ENCODE measurements around the gene BCAS3. TPM values are rescaled to one million over a fixed set of nuclear protein-coding genes. Genes with fewer than 3 reads are reported as not detected.

BCAS3 gene
- total RNA-seq, 1 donor from 2014 or later: 20.8 TPM

DNA sequence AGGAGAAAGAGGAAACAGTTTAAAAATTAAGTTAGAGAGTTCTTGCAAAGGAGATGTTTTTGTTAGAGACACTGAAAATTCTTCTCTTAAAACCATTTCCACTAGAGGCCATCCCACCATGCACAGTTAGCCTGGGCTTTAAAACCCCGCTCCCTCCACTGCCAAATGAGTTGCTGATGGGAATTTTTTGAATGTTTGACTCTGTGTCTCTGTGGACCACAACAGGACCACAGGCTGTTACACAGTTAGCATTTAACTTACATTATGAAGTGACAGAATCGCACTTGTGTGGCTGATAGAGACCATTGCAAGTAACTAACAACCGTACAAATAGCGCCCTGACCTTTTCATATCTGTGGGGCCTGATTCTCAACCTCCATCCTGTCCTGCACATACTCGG is 647.3 kb downstream of the BCAS3 start:
- ATAC-seq: no peak

DNA sequence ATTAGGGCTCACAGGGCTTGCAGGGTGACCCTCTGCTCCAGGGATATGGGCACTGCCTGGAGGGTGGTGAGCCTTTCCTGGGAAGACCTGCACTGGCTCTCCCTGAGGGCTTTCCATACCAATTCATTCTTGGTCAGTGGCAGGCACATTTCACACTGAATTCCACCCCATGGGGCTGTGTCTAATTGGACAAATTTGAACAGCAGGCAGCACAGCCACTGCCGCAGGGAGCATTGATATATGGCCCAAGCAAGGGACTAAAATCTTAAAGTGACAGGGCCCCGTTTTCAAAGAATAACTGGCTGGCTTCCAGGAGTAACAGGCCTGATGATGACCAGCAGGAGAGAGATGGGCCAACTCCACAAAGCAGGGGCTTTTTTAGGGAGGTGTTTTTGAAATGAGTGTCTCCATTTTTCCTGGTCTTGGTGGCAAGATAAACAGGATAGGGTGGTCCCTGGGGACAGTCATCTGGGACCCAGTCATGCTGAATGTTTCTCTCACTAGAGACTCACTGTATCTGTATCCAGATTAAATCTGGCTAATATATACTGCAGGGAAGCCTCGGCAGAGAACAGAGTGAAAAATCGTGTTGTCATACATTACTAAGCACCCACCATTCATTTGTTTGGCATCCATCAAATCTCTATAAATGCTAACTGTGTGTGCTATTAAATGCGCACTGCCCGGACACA is 647.9 kb downstream of the BCAS3 start:
- no peak for ATAC-seq

DNA sequence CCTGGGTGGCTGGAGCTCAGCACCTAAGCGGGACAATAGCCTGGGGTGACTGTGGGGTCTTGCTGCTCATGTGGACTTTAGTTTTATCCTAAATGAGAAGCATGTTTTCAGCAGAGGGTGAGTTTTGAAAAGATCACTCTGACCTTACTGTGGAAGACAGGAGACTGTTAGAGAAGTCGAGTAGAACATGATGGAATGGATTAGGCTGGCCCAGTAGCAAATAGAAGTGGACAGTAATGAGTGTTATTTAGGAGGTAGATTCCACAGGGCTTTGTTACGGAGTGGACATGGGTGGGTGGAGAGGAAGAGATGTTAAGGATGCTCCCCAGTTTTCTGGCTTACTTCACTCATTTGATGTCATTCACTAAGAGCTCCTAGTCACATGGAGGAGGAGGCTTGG is 648.7 kb downstream of the BCAS3 start:
- ATAC-seq: no peak

DNA sequence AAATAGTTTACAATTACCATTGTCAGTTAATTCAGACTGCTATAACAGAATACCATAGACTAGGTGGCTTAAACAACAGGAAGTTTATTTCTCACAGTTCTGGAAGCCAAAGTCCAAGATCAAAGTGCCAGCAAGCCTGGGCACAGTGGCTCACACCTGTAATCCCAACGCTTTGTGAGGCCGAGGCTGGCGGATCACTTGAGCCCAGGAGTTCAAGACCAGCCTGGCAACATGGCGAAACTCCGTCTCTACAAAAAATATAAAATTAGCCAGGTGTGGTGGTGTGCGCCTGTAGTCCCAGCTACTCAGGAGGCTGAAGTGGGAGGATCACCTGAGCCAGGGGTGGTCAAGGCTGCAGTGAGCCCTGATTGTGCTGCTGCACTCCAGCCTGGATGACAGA is 650.7 kb downstream of the BCAS3 start:
- no peak for ATAC-seq

DNA sequence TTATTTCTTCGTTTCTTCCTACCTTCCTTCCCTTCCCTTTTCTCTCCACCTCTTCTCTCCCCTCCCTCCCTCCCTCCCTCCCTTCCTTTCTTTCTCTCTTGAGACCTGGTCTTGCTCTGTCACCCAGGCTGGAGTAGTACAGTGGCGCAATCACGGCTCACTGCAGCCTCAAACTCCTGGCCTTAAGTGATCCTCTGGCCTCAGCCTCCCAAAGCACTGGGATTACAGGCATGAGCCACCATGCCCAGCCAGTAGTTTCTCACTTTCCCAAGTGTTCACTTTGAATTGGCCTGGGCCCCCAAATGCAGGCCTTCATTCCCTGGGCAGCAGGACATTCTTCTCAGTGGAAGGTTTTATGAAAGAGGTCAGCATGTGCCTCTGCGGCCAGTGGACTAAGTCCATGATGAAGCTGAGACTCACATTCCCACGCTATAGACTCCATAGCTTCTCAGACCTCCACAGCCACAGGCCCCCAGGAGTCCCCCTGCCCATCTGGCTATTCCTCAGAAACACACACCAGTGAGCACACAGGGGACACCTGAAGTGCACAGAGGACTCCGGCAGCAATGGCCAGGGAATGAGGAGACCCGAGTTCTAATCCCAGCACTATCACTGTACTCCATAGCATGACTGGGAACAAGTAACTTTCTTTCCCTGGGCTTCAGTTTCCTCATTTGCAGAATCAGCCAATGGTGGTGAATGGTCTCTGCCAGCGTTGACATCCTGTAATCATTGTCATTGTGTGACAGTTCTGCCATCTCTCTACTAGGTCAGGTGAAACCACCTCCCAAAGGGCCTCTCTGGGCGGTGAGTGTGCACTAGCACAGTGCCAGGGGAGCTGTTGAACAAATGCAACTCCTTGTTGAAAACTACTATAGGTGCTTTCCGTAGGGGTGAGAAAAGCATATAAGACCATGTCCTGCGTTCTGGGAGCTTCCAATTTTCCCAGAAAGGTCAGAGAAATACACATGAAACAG is 652.8 kb downstream of the BCAS3 start:
- no peak for ATAC-seq

DNA sequence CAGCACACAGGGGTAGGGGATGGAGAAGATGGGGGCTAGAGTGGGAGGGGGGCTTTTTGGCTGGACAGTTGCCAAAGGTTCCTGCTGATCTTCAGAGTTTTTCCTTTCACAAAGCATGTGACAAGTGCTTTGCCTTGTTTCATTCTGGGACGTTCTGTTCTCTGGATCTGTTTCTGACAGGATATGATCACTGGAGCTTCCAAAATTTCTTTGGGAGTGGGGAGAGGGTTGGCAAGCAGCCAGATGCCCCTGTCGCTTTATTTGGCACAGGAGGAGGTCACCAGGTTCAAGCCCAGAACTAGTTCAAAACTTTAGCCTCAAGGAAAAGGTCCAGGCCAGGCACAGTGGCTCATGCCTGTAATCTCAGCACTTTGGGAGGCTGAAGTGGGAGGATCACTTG is 653.5 kb downstream of the BCAS3 start:
- ATAC-seq: no peak

DNA sequence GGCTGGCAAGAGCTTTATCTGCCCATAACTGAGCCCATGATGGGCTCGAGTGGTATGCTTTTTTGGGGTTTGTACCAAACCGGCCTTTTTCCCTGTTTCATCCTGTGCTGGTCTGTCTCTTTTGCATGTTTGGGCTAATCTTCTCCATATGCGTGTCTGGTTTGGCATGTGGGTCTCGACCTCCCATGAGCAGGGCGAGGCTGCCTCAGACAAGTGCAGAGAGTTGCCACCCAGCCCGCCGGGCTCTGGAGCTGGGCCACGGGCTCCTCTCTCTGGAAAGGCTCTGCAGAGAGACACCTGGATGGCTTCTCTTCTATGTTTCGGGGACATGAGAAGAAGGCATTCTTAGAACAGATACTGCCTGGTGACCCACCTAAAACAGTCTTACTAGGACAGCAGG is 654.2 kb downstream of the BCAS3 start:
- peak; percentile 56 for ATAC-seq

DNA sequence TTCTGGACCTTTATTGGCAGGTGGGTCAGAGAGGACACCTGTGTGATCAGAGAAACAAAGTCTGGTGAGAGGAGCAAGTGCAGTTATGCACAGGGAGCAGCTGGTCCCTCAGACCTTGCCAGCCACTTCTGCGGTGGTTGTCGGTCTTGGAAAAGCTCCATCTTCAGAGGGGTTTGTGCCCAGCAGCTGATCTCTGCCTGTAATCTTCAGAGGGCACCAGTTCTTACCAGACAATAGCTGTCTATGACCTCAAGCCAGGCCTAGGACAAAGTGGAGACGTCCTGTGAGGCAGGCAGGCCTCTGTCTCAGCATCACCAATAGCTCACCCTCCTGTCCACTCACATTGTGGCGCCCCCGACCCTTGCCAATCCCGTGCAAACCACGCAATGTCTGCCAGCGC is 655.5 kb downstream of the BCAS3 start:
- ATAC-seq: no peak

DNA sequence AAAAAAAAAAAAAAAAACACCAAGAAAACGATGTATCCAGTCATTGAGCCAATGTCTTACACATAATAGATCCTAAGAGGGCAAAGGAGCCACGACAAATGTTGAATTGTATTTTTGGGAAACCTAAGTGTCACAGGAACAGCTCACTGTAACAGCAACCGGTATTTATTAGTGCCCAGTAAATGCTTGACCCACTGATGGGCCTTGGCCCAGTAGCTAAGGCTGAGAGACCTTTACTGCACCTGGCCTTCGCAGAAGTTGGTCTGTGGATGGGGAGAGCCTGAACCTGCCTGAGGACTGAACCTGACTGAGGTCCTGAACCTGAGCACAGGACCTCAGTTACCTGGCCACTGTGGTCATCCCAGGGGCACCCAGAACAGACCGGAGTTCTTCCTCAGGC is 657.0 kb downstream of the BCAS3 start:
- no peak for ATAC-seq

DNA sequence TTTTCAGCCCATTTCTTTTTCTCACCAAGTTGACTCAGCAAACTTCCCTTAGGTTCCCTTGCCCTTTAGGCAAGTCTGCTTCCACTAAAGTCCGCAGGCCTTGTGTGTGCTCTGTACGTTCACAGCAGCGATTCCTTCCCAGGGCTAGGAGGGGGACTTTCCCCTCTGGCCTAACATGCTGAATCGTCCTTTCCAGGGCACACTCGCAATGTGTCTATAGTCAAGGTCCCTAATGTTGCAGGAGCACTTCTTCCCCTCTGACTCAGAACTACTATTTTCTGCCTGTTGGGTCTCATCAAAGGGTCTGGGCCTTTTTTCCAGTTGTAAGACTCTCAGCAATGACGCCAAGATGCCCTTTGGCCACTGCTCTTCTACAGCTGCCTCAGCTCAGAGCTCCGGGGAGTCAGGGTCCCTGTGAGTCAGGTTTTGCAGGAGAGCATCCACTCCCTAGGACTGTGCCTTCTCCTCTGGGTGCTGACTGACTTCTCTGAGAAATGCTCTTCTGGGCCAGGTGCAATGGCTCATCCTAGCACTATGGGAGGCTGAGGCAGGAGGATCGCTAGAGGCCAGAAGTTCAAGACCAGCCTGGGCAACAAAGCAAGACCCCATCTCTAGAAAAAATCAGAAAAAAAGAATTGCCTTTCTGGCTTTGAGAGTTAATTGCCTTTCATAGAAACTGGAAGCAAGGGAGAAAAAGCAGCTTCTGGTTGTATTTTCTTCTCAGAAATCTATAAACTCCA is 657.6 kb downstream of the BCAS3 start:
- peak; percentile 21 for ATAC-seq

DNA sequence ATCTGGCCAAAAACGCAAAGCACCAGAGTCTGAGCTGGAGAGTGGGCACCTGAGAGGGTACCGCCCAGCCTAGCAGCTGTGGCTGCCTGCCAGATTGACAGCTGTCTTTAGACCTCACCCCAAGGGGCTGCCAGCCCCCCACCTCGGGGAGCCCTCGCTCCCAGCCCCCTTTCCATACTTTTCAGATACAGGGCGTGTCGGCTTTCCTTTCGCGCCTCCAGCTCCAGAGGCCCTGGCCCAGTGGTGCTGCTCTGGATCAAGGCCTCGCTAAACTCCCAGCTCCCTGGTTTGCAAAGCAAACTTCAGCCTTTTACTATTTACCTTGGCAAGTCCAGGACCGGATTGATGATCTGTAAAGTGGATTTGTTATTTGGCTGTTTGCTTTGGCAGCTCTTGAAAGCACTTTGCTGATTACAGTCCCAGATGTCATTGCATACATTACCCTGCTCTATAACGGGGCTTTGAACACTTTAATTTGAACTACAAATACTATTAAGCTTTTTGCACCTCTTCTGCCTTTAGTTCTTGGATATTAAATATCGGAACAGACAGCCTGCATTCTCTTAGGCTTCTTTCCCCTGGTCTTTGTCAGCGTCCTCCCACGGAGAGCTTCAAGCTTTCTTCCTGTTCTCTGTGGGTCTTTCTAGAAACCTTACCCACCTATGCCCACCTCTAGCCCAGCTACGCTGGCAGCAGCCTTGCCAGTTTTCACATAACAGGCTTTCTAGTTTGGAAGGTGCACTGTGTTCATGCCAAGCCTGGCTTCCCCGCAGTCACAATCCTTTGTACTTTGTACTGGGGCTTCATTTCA is 658.4 kb downstream of the BCAS3 start:
- ATAC-seq: peak; percentile 26

DNA sequence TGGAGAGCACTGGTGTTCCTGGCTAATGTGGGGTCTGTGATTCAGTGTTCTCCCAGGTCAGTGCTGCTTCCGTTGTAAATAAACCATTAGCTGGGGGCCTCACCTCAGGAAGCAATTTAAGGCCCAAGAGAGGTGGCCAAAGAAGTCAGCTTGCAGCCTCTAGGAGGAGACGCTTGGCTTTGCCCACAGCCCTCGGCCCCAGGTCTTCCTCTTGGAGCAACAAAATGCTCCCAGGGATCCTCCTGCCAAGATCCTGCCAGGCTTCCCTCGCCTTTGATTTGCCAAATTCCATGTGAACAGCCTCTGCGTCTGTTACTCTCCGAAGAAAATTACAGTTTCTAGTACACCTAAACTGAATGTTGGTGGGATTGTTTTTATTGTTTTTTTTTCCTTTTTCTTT is 659.6 kb downstream of the BCAS3 start:
- ATAC-seq: no peak

DNA sequence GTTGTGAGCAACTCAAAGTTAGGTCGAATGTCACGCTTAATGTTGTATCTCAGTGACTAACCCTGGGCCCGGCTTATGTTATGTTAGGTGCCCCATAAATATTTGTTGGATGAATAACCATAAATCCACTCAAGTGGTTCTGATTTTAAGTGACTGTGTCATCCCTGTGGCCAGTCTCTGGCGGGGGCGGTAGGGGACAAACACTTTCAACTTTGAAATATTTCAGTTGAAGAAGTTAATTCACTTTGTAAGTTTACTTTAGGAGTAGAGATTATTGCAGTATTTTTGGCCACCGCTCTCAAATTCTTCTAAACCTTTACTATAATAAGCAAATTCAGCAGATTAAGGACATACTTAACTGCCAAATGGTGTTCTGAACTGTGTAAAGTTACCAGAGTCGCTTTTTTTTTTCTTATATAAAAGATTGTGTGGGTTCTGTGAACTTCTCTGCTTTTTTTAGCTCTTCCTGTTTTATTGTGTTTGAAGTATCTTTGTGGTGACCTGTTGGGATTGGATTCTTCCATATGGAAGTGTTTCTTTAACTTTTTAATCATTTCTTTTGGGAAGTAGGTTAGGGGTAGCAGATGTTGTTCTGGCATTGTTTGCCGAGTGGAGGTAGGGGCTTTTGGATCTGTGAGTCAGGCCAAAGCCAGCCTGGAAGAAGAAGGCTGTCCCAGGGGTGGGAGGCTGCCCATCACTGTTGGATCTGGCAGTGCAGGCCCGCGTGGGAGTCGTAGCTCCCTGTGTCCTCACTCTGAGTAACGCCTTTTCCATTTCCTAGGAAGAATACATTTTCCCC is 660.5 kb downstream of the BCAS3 start:
- no peak for ATAC-seq

DNA sequence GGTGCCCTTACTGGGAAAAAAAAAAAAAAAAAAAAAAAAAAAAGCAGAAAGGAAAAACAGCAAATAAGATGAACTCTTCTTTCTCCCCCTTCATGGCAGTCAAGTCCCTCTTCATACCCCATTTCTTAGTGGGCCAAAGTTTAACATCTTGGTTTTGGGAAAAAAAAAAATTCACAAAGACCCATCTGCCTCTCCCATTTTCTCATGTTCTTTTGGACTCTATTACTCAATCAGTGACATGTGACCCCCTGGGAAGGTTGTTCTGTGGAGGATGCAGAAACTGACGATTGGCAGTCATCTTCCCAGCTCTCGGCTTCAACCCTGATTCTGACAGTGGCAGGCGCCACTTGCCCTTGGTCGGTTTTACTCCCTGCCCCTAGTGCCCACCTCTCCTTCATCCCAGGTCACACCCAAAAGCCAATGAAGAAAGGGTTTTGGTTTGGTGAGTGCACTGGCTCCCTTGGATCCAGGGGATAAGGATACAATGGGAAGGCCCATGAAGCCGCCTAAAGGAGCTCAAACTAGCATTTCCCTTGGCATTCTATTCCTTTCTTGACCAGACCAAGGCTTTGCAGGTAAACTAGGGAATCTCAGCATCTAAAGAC is 661.3 kb downstream of the BCAS3 start:
- ATAC-seq: no peak

DNA sequence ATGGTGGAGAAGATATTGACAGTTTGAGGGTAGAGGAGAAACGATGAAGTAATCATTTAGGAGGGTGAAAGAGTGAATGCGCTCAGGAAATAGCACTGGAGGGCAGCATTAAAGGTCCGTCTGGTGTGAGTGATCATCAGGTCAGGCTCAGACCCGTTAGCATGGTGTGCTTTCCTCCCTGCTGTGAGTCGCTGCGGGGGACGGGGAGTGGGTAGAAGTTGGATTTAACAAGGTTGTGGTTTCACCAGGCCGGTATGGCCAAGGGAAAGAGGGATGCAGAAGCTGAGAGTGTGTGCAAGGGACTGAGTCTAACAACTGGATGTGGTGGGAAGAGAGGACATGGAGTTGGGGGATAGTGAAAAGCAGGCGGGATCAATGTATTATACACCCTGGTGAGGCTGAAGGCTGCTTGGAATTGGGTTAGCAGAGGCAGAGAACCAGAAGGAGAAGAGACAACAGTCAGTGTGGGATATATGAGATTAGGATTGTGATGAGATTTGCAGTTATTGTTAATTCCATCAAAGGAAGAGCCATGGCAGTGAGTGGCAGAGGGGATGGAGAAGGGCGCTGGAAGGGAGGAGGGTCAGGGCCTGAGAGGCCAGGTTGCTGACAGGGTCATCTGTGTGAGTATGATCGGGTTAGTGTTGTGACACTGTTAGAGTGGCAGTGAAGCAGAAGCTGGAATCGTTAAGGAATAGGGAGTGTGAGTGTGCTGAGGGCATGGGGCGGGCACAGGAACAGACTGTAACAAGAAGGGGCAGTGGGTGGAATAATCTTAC is 663.0 kb downstream of the BCAS3 start:
- ATAC-seq: no peak

DNA sequence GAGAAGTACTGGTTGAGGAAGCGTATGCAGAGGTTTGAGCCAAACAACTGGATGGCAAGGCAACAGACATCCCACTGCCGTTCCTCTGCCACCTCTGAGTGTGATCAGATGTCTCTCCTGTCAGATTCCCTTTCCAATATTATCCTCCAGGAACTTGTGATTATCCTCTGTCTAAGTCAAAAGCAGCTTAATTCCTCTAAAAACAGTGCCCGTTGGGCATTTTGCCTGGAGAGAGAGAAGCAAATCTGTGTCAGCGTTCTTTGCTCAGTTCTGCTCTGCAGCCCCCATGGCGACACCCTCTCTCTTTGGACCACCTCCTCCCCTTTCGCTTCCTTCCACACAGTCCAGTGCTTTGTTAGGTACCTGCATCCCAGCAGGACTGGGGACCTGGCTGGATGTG is 665.9 kb downstream of the BCAS3 start:
- ATAC-seq: no peak

DNA sequence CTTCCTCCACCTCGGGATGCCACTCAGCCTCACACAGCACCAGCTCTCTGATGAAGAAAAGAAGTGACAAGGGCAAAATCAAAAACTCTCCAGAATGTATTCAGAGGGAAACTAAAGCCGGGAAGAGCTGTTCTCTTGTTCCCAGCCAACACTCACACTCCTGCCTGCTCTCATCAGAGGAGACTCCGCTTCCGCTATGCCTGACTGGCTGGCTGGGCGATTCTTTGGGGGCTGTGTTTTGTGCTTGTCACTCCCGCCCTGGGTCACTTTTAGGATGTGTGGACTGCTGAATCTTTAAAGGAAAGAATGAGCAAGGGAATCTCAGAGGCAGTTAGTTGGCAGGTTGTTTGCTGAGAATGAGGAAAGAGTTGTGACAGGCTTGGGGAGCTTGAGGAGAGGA is 667.4 kb downstream of the BCAS3 start:
- no peak for ATAC-seq

DNA sequence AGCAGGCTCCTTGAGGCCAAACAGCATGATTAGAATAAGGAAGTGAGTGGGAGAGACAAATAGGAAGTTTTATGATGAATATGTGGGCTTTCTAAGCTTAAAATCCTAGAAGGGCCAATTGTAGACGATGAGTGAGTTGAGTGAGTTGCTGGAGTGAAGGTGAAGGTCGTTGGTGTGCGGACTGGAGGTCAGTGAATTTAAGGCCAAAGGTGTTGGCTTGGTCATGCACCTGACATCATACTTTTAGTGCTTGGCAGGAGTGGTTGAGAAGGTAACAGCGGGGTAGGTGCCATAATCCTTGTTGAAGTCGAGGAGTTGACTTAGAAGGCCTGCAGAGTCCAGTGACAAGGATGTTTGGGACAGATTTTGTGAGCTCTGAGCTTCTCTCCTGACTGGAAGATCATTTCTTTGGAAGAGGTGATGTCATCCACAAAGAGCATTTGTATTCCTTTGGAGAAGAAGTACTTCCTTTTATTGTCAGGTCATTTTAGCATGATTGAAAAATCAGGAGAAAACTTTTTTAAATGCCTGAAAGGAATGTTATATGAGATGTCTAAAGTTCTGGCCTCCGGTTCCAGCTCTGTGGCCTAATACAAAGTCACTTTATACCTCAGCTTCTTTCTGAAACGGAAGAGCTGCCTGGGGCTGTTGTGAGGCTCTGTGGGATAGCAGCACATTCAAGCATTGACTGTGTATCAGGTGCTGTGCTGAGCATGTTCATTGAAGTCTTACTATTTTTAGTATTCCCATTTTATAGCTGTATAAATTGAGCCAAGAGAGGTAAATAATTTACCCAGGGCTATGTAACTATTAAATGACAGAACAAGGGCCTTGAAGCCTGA is 668.4 kb downstream of the BCAS3 start:
- ATAC-seq: no peak

DNA sequence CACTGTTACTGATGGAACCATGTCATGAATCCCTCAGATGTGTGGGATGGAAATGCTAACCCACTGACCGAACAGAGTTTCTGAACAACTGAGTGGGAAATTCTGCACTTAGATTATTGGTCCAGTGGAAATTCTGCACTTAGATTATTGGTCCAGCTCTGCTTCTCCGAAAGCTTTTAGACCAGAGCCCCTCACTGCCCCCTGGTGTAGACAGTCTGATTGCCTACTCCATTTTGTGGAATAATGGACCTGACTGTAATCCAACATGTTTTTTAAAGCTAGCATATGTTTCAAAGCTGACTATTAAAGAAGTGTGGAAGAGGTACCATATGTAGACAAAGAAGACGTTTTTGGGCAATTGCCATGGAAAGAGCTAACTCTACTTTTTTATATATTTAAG is 671.7 kb downstream of the BCAS3 start:
- no peak for ATAC-seq

Measured in esophagus mucosa (tissue), 1 donor.